Activated naive CD4-positive, alpha-beta T cell (primary cell): ENCODE data around the gene LAMB1.
"Not testable (repeated sequence)": the region's sequence is repeated elsewhere in the genome, so short reads cannot be mapped to it uniquely, and the experiment has no call there.

Experiments
- DNase-seq, 4 experiments: peaks; one replicate each; lab custom pipeline; 2025; lab: John Stamatoyannopoulos, UW

Gene LAMB1

DNA sequence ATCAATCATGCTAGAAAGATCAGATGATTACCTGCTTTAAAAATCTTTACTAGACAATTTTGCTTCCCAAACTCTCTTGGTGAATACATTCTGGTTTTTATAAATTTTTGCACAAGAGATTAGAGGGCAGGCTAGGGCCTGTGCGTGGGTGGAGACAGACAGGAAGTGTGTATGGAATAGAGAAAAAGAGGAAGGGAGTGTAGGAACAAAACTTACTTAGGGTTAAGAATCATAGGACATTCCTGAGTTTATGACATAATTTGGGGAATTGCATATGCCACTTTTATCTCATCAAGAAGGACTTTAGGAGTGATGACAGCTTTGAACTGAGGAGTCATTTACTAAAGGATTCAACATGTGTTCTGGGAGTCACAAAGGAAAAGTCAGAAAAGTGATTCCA, 31.3 kb downstream of the LAMB1 start:
- no peak for DNase-seq

DNA sequence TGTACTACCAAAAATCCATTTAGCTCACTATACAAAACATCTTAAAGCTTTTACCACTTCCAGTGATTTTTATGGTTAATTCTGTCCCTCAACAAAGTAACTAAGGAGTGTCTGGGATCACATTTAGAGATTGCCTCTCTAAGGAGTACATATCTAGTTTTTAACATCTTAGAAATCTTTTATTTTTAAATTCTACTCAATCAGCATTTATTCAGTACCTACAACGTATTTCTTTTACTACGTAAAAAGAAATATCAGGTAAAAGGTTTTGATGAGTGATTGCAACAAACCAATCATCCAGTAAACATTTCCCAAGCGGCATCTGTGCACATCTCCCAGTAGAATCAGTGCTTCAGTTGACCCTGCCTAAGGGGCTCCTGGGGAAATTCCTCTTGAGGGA, 31.9 kb downstream of the LAMB1 start:
- DNase-seq, result no peak

GRCh38 chr7:107969856-107970255, 33.1 kb downstream of the LAMB1 start:
- DNase-seq, result no peak

GRCh38 chr7:107968449-107968848, 34.5 kb downstream of the LAMB1 start:
- no peak for DNase-seq

GRCh38 chr7:107967420-107967819, 35.5 kb downstream of the LAMB1 start:
- no peak for DNase-seq

DNA sequence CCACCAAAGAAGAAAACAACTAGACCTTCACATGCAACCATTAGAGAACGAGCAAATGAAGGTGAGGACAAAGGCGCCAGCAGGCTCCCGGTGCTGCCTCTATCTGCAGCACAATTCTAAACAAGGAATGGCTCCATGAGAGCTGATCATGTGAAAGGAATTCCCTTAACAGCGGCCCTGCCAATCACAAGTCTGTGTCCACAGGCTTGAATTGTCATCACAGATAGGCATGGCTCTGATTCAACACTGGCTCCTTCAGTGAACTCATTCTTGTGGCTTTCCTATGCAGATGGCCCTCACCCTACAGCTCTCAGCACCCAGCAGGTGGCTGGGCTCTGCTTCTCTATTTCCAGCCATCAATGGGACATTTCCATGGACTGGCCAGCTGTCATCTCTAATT, 36.2 kb downstream of the LAMB1 start:
- no peak for DNase-seq

- no peak for DNase-seq
These were observed 38.5 kb downstream of the LAMB1 start for GRCh38 chr7:107964510-107964909.

DNA sequence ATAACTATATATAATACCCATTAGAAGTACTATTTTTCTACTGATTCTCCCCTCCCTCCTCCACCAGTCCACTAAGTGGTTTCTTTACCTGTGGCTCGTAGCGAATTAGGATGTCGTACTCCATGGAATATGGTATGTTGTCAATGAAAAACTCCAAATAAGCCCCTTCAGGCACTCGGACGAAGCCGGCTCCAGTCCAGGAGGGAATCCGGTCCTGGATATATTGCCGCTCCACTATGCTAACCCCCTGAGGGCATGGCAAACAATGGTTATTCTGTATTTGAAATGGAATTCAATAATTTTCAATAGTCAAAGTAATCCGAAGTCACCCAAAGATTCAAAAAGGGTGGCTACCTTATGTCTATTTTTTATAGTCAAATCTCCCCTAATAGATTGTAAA, 40.1 kb downstream of the LAMB1 start:
- DNase-seq, result no peak

DNA sequence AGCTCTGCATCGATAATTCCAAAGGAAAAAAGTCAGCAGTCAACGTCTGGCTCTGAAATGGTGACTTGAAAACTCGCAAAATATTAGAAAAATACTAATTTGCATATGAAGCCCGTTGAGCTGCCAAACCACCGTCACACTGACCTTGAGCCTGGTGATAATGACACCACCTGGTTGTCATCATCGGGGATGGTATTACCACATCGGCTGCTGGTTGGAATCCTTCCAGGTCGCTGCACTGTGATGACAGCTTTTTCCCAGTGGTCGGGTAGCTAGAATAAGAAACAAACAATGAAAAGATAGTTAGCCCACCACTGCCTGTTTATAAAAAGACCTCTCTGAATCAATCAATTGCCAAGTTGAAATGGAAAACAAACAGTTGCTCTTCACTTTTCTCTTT, 41.6 kb downstream of the LAMB1 start:
- DNase-seq, result no peak

DNA sequence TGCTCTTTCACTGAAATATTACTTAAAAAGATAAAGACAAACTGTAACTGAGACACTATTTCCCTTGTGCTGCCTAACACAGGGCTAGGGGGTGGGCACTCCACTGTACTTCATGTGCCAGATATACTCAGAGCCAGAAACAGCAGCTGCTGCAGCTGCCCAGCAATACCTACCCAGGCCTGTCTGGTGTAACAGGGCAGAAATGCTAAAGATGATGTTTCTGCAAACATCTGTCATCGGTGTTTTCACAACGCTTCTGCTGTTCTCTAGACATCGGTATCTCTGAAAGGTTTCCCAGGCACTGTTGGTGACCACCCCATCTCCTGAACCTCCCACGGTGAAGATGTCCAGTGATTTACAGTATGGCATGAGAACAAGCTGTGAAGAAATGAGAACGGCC, 42.7 kb downstream of the LAMB1 start:
- no peak for DNase-seq

- no peak for DNase-seq
These were observed 43.4 kb downstream of the LAMB1 start for GRCh38 chr7:107959527-107959898.

DNA sequence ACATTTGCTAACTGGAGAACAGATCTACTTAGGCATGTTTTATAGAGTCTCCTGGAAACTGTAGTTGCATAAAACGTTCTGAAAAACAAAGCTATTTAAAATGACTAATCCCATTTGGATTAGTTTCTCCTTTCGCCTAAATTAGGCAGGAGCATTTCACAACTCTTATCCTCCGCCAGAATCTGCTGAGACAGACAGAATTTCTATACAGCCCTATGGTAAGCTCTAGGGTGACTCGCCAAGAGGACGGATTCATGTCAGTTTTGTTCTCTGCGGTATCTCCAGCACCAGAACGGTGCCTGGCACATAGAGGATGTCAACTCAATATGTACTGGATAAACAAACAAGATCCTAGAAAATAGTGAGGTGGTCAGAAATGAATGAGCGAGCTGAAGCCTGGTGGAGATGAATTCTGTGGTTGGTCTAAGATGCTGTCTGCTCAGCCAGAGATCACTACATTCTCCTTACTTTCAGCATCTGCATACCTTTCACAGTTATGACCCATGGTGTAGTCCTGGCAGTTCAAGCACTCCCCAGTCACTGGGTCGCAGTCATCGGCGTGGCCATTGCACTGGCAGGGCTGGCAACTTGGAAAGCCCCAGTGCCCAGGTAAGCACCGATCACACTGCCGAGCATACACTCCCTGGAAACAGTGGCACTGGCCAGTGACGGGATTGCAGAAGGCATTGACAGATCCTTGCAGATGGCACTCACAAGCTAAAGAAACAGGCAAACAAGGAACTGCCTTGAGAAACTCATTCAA, 44.0 kb downstream of the LAMB1 start:
- no peak for DNase-seq

GRCh38 chr7:107957436-107957835, 45.5 kb downstream of the LAMB1 start:
- no peak for DNase-seq

DNA sequence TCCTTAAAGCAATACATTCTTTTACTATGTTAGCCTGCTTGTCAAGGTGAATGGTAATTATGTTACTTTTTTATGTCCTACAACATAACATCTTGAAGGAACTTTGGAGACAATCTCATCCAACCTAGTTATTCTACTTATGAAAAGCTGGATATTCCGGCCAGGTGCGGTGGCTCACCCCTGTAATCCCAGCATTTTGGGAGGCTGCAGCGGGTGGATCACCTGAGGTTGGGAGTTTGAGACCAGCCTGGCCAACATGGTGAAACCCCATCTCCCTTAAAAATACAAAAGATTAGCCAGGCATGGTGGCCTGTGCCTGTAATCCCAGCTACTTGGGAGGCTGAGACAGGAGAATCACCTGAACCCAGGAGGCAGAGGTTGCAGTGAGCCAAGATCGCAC, 46.0 kb downstream of the LAMB1 start:
- DNase-seq, result not testable (repeated sequence)

DNA sequence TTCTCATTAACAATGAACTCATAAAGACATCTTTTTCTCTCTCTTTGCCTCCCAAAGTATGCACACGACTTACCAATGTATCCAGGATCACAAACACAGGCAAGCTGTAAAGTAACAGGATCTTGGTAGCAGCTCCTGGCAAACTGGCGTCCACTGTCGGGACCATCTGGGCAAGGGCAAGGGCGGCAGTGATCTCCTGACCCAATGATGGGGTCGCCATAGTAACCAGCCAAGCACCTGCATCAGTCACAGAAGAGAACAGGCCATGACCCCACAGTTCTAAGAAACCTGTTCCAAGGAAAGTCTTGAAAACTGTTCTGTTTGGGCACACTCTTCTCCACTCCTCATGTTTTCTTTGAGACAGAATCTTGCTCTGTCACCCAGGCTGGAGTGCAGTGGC, 47.6 kb downstream of the LAMB1 start:
- DNase-seq, result no peak

DNA sequence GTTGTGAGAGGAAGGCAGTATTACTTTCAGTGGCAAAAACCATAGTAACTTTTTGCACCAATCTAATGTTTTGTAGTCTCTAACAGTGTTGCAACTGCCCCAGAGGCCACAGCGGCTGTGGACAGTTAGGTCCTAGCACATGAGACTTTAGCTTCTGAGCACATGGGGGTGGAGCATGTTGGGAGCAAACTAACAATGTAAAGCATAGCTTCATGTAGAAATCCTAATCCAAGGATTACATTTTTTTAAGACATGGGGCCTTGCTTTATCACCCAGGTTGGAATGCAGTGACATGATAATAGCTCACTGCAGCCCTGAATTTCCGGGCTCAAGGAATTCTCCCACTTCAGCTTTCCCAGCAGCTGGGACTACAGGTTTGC, 49.0 kb downstream of the LAMB1 start:
- DNase-seq, result no peak

GRCh38 chr7:107953265-107953923, 49.6 kb downstream of the LAMB1 start:
- DNase-seq, result no peak

DNA sequence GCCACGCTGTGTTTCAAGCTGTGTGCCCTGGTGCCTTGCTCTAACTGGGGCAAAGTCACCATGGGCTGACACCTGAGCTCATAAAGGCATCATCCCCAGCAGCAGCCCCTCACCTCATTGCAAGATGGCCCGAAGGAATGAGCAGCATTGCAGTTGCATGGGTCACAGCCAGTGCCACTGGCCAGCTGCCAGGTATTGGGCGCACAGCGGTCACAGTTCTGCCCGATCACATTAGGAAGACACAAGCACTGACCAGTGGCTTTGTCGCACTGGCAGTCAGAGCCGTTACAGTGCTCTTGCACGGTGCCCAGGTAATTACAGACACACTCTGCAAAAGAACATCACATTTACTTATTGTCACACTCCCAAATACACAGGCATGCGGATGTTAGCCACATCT, 51.1 kb downstream of the LAMB1 start:
- no peak for DNase-seq

DNA sequence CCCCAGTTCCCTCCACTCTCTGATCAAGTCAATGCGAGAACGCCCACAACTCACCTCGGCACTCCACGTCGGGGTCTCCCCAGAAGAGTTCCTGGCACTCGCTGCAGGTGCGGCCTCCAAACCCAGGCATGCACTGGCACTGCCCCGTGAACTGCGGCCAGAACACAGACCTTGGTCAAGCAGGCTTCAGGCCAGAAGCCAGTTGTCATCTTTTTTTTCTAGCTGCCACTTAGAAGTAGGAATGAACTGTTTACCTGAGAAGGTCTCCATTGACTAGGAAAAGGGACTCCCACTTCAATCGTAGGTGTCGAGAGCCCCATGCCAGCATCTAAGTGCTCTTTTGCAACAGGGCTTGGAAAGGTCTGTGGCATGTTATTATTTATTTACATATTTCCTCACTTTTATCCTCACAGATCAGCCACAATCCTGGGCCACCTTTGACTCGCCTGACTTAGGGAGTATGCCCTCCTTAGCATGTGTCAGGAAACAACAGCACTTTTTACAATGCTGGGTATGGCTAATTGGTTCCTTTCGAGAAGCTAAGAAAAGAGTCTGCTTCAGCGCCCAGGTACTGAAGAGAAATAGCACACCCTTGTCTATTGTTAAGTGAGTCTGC, 51.7 kb downstream of the LAMB1 start:
- DNase-seq, result no peak

DNA sequence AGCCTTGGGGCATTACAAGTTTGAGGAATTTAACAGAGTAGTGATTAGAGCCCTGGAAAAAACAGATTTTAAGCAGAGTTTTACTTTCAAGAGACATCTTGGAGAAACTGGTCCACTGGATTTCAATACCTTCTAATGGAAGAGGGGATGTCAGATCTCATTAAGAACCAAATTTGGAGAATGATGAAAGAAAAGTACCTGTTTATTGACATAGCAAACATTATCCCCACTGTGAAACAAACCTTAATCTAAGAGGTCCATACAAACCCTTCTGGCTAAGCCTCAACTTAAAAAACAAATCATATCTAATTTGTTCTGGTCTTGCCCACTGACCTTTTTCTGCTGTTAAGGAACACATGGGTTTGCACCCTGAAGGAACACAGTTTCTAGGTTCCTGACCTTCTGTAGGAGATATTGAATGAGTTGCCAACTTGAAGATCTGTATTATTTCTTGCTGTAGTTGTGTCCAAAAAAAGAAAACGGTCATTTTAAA, 53.5 kb downstream of the LAMB1 start:
- no peak for DNase-seq

GRCh38 chr7:107948645-107949442, 54.1 kb downstream of the LAMB1 start:
- no peak for DNase-seq

GRCh38 chr7:107946881-107947280, 56.1 kb downstream of the LAMB1 start:
- no peak for DNase-seq

GRCh38 chr7:107946451-107946850, 56.5 kb downstream of the LAMB1 start:
- no peak for DNase-seq
